Mucosa of descending colon (tissue), 3 donors: ENCODE data around the gene LEMD1. TPM values are rescaled to one million over a fixed set of nuclear protein-coding genes. Genes with fewer than 3 reads are reported as not detected.
A peak's percentile ranks its signal among the peaks of the same experiment; 100 is the strongest.

Experiments used
- ATAC-seq: fragments of 200-7000 bp; cut with Tn5 transposase; one replicate; pipeline ENCODE4 v1.9.1; 2020; ENCODE audit warnings: mild to moderate bottlenecking, moderate library complexity
- DNase-seq, 3 donors: peaks; one replicate each; pipeline ENCODE4 v3.0.0-alpha.2; 2020
- H3K36me3 ChIP-seq: fragments of 200-600 bp; one replicate; pipeline ENCODE4 v1.8.0; 2021; ENCODE audit warnings: low read depth, mild to moderate bottlenecking
- H3K4me1 ChIP-seq: fragments of 200-600 bp; one replicate; pipeline ENCODE4 v1.8.0; 2021; ENCODE audit warnings: low read depth, mild to moderate bottlenecking
- H3K4me3 ChIP-seq: fragments of 200-600 bp; one replicate; pipeline ENCODE4 v1.8.0; 2021; ENCODE audit warnings: mild to moderate bottlenecking
- H3K9me3 ChIP-seq: fragments of 200-600 bp; one replicate; pipeline ENCODE4 v1.8.0; 2021; ENCODE audit warnings: mild to moderate bottlenecking
- intact Hi-C, 2 donors: fragments of 100-400 bp; cut with DNase I in 1 of 2; cut with micrococcal nuclease in 1 of 2; formaldehyde crosslinking; loops; one replicate each; pipeline versions ENCODE4 v1.11.0 to v1.11.1; 2022; cut with DNase I, micrococcal nuclease
- total RNA-seq, 3 donors: library from RNA; stranded (reverse); fragmentation: NEBNext Ultra II Directional in 2 of 3; extraction: Animal tissue kit (Norgen Biotek cat#: 25700) in 2 of 3; gene quantifications; one replicate each; pipeline versions ENCODE4 v1.2.1 to v1.2.4, GENCODE V29; 2021 to 2023
- TF ChIP-seq, protein P1 (sequence below): fragments of 200-600 bp; IDR thresholded peaks from one replicate; pipeline ENCODE4 v1.8.0; 2022; ENCODE audit warnings: antibody characterized with exemption, mild to moderate bottlenecking
- donor health status: DM: no; HTN: no; CAD: no; lungs with moderate emphysema.
- donor health status: DM: no; HTN: no; CAD: no.
- donor health status: DM: no; HTN: yes; CAD: no.

Gene LEMD1
- total RNA-seq, 3 donors from 2014 or later, result not detected

DNA sequence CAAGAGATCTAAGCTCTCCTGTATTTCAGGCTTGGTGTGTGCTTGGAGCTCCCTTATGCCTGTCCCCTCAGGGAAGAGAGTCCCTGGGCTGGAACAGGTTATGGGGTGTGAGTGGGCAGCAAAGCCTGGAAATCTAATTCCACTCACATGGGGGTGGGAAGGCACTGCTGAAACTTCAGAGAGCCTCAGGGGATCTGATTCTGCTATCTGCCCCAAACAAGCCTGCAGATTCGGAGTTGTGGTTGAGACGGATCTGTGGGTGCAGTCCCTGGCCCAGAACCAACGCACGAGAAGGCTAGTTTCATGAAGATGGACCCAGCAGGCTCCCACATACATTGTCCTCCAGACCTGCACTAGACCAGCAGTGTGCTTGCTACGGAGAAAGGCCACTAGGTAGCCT lies 31.1 kb upstream of the LEMD1 start:
- H3K36me3 ChIP-seq, result no peaks in the 10 kb centered on the region
- intact Hi-C loops, result no loop called here
- TF ChIP-seq, protein P1, sequence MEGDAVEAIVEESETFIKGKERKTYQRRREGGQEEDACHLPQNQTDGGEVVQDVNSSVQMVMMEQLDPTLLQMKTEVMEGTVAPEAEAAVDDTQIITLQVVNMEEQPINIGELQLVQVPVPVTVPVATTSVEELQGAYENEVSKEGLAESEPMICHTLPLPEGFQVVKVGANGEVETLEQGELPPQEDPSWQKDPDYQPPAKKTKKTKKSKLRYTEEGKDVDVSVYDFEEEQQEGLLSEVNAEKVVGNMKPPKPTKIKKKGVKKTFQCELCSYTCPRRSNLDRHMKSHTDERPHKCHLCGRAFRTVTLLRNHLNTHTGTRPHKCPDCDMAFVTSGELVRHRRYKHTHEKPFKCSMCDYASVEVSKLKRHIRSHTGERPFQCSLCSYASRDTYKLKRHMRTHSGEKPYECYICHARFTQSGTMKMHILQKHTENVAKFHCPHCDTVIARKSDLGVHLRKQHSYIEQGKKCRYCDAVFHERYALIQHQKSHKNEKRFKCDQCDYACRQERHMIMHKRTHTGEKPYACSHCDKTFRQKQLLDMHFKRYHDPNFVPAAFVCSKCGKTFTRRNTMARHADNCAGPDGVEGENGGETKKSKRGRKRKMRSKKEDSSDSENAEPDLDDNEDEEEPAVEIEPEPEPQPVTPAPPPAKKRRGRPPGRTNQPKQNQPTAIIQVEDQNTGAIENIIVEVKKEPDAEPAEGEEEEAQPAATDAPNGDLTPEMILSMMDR, result no peak
- DNase-seq (no peak), ATAC-seq (no peak)
- no peaks in the 10 kb centered on the region for H3K9me3 ChIP-seq
- H3K4me1 ChIP-seq, result peaks cover 20% of the 10 kb centered on the region
- H3K4me3 ChIP-seq, result no peak overlapping the region

DNA sequence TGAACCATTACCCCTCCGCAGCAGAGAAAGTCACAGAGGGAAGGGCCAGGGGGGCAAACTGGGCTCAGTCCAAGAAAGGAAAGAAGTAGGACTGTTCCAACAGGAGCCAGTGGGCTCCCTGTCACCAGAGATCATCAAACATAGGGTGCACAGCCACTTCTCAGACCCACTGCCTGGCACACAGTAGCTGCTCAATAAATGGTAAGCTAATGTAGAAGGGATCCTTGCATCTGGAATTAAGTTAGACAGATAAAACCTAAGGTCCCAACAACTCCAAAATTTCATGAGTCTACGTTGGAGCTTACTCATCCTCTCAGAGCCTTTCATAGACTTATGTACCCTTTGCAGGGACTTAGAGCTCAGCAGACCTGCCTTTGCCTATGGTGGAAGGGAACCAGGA lies 30.5 kb upstream of the LEMD1 start:
- no peak for DNase-seq
- no peaks in the 10 kb centered on the region for H3K36me3 ChIP-seq
- H3K4me1 ChIP-seq, result peaks cover 20% of the 10 kb centered on the region
- no peak for ATAC-seq
- no peaks in the 10 kb centered on the region for H3K9me3 ChIP-seq
- TF ChIP-seq, protein P1, result no peak
- intact Hi-C loops, result no loop called here
- no peak overlapping the region for H3K4me3 ChIP-seq

DNA sequence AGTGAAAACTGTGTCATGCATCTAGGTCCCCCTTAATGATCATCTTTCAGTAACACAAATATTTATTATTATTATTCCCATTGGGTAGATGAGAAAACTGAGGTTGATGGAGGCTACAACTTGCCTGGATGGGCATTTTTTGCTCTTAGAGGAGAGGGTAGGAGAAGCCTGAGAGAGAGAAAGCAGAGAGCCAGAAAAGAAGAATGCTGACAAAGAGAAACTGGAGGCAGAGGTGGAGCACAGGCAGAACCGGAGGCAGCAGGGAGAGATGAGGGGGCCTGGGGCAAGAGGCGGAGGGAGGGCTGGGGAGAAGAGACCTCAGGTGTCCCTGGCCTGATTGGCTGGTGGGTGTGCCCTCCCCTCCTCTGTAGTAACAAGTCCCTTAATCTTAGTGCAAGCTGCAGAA lies 29.9 kb upstream of the LEMD1 start:
- intact Hi-C loops, result no loop called here
- no peak for DNase-seq
- Histone ChIP-seq H3K4me3 (no peak overlapping the region), H3K36me3 (no peaks in the 10 kb centered on the region), H3K9me3 (no peaks in the 10 kb centered on the region), H3K4me1 (peaks cover 15% of the 10 kb centered on the region)
- ATAC-seq, result no peak
- TF ChIP-seq, protein P1, result no peak

DNA sequence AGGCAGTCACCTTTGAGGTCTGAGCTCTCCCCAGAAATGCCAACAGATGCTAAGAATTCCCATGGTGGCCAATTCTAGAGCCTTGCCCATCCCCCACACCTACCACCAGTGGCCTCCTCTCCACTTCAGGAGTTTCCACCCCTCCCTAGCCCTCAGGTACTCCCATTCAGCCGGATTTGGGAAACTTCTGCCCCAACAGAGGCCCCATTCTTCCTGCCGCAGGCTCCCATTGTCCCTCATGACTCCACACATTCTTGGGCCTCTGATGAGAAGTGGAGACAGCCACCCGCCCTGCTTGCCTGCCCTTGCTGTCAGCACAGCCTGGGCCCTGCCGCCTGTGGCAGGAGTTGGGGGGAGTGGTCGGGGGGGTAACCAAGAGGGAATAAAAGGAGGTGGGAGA lies 29.3 kb upstream of the LEMD1 start:
- Histone ChIP-seq H3K4me1 (peaks cover 9% of the 10 kb centered on the region), H3K9me3 (no peaks in the 10 kb centered on the region), H3K4me3 (no peak overlapping the region), H3K36me3 (no peaks in the 10 kb centered on the region)
- ATAC-seq (no peak), DNase-seq (no peak)
- intact Hi-C loops, result no loop called here
- TF ChIP-seq, protein P1, result no peak

DNA sequence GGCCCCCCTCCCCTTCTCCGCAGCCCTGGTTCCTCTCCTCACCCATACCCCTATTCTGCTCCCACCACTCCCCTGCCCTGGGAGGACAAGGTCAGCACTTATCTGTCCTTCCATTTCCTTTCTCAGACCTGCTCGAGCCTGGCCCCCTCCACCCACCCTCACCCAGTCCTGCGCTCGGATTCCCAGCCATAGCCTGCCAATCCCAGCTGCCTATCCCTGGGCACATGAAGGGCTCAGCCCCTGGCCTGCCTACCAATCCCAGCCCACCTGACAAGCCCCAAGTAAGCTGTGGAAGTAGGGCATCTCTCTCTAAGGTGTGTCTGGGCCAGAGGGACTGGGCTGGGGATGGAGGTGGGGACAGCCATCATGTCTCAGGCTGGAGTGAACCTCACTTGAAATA lies 28.6 kb upstream of the LEMD1 start:
- no peak for DNase-seq
- ATAC-seq, result peak; percentile 5
- TF ChIP-seq, protein P1, result no peak

DNA sequence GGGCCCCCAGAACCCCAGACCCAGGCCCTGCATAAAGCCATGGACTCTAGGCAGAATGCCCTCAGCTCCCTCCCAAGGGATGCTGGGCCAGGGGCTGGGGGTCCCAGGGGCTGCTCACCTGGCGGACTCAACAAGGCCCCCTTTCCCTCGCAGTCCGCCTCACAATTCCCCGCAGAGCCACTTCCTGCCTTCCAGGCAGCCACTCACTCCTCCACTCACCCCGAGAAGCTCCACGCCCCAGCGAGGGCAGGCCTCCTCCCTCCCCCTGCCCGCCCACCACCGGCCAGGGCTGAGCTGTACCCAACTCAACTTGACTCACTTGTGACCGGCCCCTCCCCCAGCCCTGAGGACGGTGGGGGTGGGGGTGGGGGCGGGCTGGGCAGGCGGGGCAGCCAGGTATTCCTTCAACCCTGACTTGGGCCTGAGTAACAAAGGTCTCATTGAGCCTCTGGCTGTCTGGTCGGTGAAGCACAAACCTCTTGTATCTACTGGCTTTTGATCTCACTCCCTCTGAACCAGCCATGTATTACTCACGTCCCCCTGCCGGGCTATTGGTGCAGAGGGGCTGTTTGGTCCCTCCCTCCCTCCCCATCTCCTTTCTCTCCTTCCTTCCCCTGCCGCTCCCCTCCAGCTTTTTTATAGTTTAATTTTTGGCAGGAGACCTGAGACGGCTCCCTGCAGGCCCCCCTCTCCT lies 28.0 kb upstream of the LEMD1 start:
- intact Hi-C loops, result no loop called here
- DNase-seq (peak; percentile 49 to 82 (median 80)), ATAC-seq (peak; percentile 90)
- Histone ChIP-seq H3K4me1 (peaks cover 5% of the 10 kb centered on the region), H3K4me3 (no peak overlapping the region), H3K36me3 (no peaks in the 10 kb centered on the region), H3K9me3 (no peaks in the 10 kb centered on the region)
- TF ChIP-seq, protein P1, result no peak

More for the DNA sequence above, 28.6 kb upstream of the LEMD1 start:
- H3K4me1 ChIP-seq, result peaks cover 5% of the 10 kb centered on the region
- intact Hi-C loops, result no loop called here
- no peaks in the 10 kb centered on the region for H3K9me3 ChIP-seq
- H3K36me3 ChIP-seq, result no peaks in the 10 kb centered on the region
- no peak overlapping the region for H3K4me3 ChIP-seq
